ENCODE data around the gene GGA3.
A peak's percentile ranks its signal among the peaks of the same experiment; 100 is the strongest.

The GGA3 gene

GRCh38 chr17:75241143-75241430 is 20.3 kb downstream of the GGA3 start:
- TF ChIP-seq GATA2 (IDR thresholded peaks at IDR 0.05; ENCODE audit: low read depth, low read length) (no peak), GATA3 (IDR thresholded peaks at IDR 0.05; ENCODE audit: low read depth, low read length) (no peak)

- TF ChIP-seq GATA2 (IDR thresholded peaks at IDR 0.05; ENCODE audit: low read depth, low read length), result no peak
- TF ChIP-seq GATA3 (IDR thresholded peaks at IDR 0.05; ENCODE audit: low read depth, low read length), result no peak
Measured at GRCh38 chr17:75240394-75241142, 20.8 kb downstream of the GGA3 start.

DNA sequence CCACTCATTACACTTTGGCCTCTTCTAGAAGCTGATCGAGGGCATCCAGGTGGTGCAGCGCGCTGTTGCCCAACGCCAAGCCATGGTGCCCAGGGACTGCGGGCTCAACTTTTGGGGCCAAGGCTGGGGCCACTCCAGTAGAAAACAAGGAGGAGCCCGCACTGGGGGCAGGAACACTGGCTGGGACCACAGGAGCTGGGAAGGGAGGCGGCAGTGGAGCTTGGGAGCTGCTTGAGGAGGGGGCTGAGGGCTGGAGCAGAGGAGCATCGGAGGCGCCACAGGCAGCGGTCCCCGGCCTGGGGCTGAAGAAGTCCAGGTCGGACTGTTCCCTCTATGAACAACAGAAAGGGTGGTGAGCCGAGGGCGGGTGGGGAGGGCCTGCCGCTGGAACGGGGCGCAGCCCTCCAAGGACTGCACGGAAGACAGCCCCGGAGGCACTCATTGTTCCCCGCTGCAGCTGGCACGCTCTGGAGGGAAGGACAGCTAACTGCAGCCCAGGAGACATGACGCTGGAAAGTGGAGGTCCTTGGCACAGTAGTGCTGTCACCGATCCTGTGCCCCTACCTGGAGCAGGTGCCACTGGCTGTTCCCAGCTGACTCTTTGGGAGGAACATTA is 21.5 kb downstream of the GGA3 start:
- TF ChIP-seq GATA2 (IDR thresholded peaks at IDR 0.05; ENCODE audit: low read depth, low read length) (no peak), GATA3 (IDR thresholded peaks at IDR 0.05; ENCODE audit: low read depth, low read length) (no peak)

- no peak for TF ChIP-seq GATA2 (IDR thresholded peaks at IDR 0.05; ENCODE audit: low read depth, low read length)
- TF ChIP-seq GATA3 (IDR thresholded peaks at IDR 0.05; ENCODE audit: low read depth, low read length), result no peak
Measured at GRCh38 chr17:75239214-75239613, 22.2 kb downstream of the GGA3 start.

GRCh38 chr17:75238684-75239191 is 22.7 kb downstream of the GGA3 start:
- peak; percentile 46; the same call in 1 of the 2 replicates for TF ChIP-seq GATA2 (IDR thresholded peaks at IDR 0.05; ENCODE audit: low read depth, low read length)
- no peak for TF ChIP-seq GATA3 (IDR thresholded peaks at IDR 0.05; ENCODE audit: low read depth, low read length)

DNA sequence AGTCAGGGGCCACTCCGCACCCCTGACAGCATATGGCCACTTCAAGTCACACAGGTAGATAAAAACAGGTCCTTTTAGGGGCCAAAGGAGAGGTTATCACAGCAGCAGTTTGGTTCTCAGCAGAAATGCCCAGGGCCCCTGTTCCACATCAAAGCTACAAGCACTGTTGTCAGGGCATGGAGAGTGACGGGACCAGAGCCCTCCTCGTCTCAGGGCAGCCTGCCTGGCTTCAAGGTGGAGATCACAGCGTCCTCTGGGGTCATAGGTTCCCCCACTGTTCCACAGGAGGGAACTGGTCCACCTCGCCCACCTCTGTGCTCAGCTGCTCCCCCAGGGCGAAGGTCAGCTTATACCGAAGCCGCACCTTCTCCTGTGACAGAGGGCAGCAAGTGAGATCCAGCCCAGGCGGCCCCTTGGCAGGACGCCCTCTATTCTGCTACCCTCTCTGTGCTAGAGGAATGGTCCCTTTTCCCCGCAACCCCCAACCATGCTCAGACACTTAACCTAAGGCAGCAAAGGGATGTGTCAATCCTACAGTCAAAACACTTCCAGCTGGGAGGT is 23.3 kb downstream of the GGA3 start:
- TF ChIP-seq GATA2 (IDR thresholded peaks at IDR 0.05; ENCODE audit: low read depth, low read length) (no peak), GATA3 (IDR thresholded peaks at IDR 0.05; ENCODE audit: low read depth, low read length) (no peak)

DNA sequence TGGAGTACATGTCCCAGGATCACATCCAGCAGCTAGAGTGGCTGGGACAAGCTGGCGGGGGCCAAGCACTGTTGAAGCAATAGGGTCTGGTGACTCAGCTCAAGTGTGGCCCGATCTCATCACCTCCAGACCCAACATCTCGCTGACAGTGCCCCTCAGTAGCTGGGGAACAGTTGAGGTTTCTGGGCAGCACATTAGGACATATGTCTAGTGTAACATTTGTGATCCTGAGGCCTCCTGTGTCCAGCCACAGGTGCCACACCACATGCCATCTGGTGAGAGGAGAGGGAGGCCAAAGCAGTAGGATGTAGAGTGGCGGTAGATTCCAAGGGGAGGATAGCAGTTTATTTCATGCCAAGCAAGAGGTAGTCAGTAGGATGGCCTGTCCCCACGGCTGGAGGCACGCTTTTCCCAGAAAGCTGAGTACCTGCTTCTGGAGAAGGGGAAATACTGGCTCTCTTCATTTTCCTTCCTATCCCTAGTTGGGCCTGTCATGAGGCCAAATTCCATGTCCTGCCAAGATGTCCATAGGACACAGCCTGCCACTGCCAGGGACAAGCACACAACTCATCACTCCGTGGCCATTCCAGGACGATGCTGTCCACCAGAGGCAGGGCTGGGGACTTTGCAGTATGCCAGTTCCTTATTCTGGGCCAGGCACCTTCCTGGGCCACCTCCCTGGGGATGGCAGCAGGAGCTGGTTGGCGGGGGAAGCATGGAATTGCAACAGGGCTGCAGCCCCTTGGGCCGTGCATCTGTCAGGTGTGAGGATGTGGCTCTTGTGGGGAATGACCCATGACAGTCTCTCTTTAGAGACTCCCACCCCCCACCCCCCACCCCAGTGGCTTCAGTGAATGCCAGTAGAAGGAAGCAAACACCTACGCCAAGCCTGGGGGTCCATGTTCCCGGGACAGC is 24.0 kb downstream of the GGA3 start:
- no peak for TF ChIP-seq GATA3 (IDR thresholded peaks at IDR 0.05; ENCODE audit: low read depth, low read length)
- no peak for TF ChIP-seq GATA2 (IDR thresholded peaks at IDR 0.05; ENCODE audit: low read depth, low read length)

DNA sequence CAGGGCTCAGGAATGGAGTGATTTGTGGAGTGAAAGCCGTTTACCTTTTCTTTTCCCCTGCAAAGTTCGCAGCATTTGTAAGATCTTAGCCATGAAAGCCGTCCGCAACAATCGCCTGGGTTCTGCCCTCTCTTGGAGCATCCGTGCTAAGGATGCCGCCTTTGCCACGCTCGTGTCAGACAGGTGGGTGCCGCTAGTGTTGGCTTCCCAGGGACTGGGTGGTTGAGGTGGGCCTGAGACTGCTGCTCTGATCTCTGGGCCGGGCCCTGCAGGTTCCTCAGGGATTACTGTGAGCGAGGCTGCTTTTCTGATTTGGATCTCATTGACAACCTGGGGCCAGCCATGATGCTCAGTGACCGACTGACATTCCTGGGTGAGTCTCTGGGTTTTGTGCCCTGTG is 28.6 kb downstream of the GGA3 start:
- TF ChIP-seq GATA3 (IDR thresholded peaks at IDR 0.05; ENCODE audit: low read depth, low read length), result no peak
- no peak for TF ChIP-seq GATA2 (IDR thresholded peaks at IDR 0.05; ENCODE audit: low read depth, low read length)

DNA sequence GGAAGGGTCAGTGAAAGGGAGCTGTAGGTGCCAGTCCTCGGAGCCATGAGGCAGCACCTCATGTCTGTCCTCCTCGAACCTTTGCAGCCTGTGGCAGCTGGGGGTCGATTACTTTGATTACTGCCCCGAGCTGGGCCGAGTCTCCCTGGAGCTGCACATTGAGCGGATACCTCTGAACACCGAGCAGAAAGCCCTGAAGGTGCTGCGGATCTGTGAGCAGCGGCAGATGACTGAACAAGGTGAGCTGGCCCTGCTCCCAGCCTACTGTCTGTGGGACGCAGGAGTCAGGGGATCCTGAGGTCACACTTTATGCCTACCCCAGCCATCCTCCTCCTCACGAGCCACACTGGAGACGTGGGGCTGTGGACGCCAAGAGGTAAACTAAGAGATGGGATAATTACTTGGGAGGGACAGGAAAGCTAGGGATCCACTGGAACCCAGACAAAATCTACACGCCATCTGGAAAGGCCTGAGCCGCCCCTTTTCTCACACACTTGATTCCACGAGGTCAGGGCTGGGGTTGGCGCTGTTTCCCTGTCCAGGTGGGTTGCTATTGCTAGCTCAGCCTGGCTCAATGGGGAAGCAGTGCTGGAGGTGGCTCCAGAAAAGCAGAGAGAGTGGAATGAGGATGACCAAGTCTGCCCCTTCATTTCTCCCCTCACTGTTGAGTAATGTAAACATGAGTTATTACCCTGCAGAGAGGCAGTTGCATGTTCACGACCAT is 29.5 kb downstream of the GGA3 start:
- TF ChIP-seq GATA2 (IDR thresholded peaks at IDR 0.05; ENCODE audit: low read depth, low read length), result no peak
- no peak for TF ChIP-seq GATA3 (IDR thresholded peaks at IDR 0.05; ENCODE audit: low read depth, low read length)

- TF ChIP-seq GATA2 (IDR thresholded peaks at IDR 0.05; ENCODE audit: low read depth, low read length), result no peak
- no peak for TF ChIP-seq GATA3 (IDR thresholded peaks at IDR 0.05; ENCODE audit: low read depth, low read length)
Measured at GRCh38 chr17:75231071-75231470, 30.3 kb downstream of the GGA3 start.

DNA sequence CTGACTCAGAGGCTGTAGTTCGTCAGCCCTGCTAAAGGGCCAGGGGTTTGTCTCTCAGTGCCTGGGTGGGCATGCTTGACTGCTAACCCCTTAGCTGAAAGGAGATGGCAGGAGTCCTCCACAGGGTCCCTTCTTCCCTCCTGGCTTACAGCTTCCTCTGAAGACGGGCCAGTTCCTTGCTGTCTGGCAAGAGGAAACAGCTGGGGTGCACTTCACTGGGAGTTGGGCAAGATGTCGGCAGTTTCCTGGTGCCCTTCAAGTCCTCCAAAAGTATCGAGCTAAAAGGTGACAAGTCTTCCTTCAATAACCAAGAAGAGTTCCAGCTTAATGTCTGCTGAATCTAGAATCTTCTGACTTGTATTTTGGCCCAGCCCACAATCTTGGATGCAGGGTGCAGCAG is 32.6 kb downstream of the GGA3 start:
- no peak for TF ChIP-seq GATA2 (IDR thresholded peaks at IDR 0.05; ENCODE audit: low read depth, low read length)
- TF ChIP-seq GATA3 (IDR thresholded peaks at IDR 0.05; ENCODE audit: low read depth, low read length), result no peak

GRCh38 chr17:75228305-75228704 is 33.1 kb downstream of the GGA3 start:
- no peak for TF ChIP-seq GATA2 (IDR thresholded peaks at IDR 0.05; ENCODE audit: low read depth, low read length)
- TF ChIP-seq GATA3 (IDR thresholded peaks at IDR 0.05; ENCODE audit: low read depth, low read length), result no peak

GRCh38 chr17:75227729-75228128 is 33.7 kb downstream of the GGA3 start:
- TF ChIP-seq GATA2 (IDR thresholded peaks at IDR 0.05; ENCODE audit: low read depth, low read length) (no peak), GATA3 (IDR thresholded peaks at IDR 0.05; ENCODE audit: low read depth, low read length) (no peak)
